ENCODE results near the gene PAX2.
A peak's percentile ranks its signal among the peaks of the same experiment; 100 is the strongest.
"Not testable (repeated sequence)": the region's sequence is repeated elsewhere in the genome, so short reads cannot be mapped to it uniquely, and the experiment has no call there.

Gene PAX2

GRCh38 chr10:100744987-100745881 lies at the start of gene PAX2:
PAX2 (plus strand) TSS chr10:100745582; CDS start chr10:100746261, 679 bp downstream.
- peaks cover 82% of the 10 kb centered on the region for H3K27me3 ChIP-seq (ENCODE audit: low read depth, low read length)
- no peak within 1 kb of the TSS for H3K27ac ChIP-seq (ENCODE audit: low read length)
- H3K36me3 ChIP-seq (ENCODE audit: control insufficient read depth in 1 of 2, insufficient read depth in 2 of 2, low read length in 2 of 2): no peaks in the 10 kb centered on the region
- H3K4me1 ChIP-seq (ENCODE audit: control insufficient read depth in 1 of 2, insufficient read depth in 2 of 2, low read length in 2 of 2): peaks cover 5 to 73% of the 10 kb centered on the region in 2 donors
- no peaks in the 10 kb centered on the region for H3K9me3 ChIP-seq (ENCODE audit: control insufficient read depth in 1 of 2, low read length in 2 of 2)
- peak within 1 kb of the TSS; percentile 16 to 49 for H3K4me3 ChIP-seq (ENCODE audit: low read depth in 1 of 2, low read length in 2 of 2)

GRCh38 chr10:100696477-100696901 lies 48.9 kb upstream of the PAX2 start:
- no peaks in the 10 kb centered on the region for H3K27me3 ChIP-seq (ENCODE audit: low read depth, low read length)
- no peak overlapping the region for H3K27ac ChIP-seq (ENCODE audit: low read length)

GRCh38 chr10:100697070-100697469 lies 48.3 kb upstream of the PAX2 start:
- Histone ChIP-seq H3K27ac (ENCODE audit: low read length) (no peak overlapping the region), H3K27me3 (ENCODE audit: low read depth, low read length) (no peaks in the 10 kb centered on the region), H3K9me3 (ENCODE audit: control insufficient read depth in 1 of 2, low read length in 2 of 2) (no peaks in the 10 kb centered on the region), H3K36me3 (ENCODE audit: control insufficient read depth in 1 of 2, insufficient read depth in 2 of 2, low read length in 2 of 2) (no peaks in the 10 kb centered on the region), H3K4me3 (ENCODE audit: low read depth in 1 of 2, low read length in 2 of 2) (no peak overlapping the region), H3K4me1 (ENCODE audit: control insufficient read depth in 1 of 2, insufficient read depth in 2 of 2, low read length in 2 of 2) (no peaks in the 10 kb centered on the region)

More at GRCh38 chr10:100696477-100696901, 48.9 kb upstream of the PAX2 start:
- H3K9me3 ChIP-seq (ENCODE audit: control insufficient read depth in 1 of 2, low read length in 2 of 2): no peaks in the 10 kb centered on the region
- no peaks in the 10 kb centered on the region for H3K36me3 ChIP-seq (ENCODE audit: control insufficient read depth in 1 of 2, insufficient read depth in 2 of 2, low read length in 2 of 2)
- no peaks in the 10 kb centered on the region for H3K4me1 ChIP-seq (ENCODE audit: control insufficient read depth in 1 of 2, insufficient read depth in 2 of 2, low read length in 2 of 2)
- no peak overlapping the region for H3K4me3 ChIP-seq (ENCODE audit: low read depth in 1 of 2, low read length in 2 of 2)

- no peak overlapping the region for H3K27ac ChIP-seq (ENCODE audit: low read length)
- H3K9me3 ChIP-seq (ENCODE audit: control insufficient read depth in 1 of 2, low read length in 2 of 2): no peaks in the 10 kb centered on the region
- no peak overlapping the region for H3K4me3 ChIP-seq (ENCODE audit: low read depth in 1 of 2, low read length in 2 of 2)
- no peaks in the 10 kb centered on the region for H3K27me3 ChIP-seq (ENCODE audit: low read depth, low read length)
- no peaks in the 10 kb centered on the region for H3K36me3 ChIP-seq (ENCODE audit: control insufficient read depth in 1 of 2, insufficient read depth in 2 of 2, low read length in 2 of 2)
- no peaks in the 10 kb centered on the region for H3K4me1 ChIP-seq (ENCODE audit: control insufficient read depth in 1 of 2, insufficient read depth in 2 of 2, low read length in 2 of 2)
Measured at GRCh38 chr10:100697631-100698030, 47.8 kb upstream of the PAX2 start.

GRCh38 chr10:100701704-100702103 lies 43.7 kb upstream of the PAX2 start:
- H3K4me1 ChIP-seq (ENCODE audit: control insufficient read depth in 1 of 2, insufficient read depth in 2 of 2, low read length in 2 of 2); H3K27ac ChIP-seq (ENCODE audit: low read length); H3K36me3 ChIP-seq (ENCODE audit: control insufficient read depth in 1 of 2, insufficient read depth in 2 of 2, low read length in 2 of 2); H3K9me3 ChIP-seq (ENCODE audit: control insufficient read depth in 1 of 2, low read length in 2 of 2); H3K27me3 ChIP-seq (ENCODE audit: low read depth, low read length); H3K4me3 ChIP-seq (ENCODE audit: low read depth in 1 of 2, low read length in 2 of 2): not testable (repeated sequence)

GRCh38 chr10:100705139-100705538 lies 40.2 kb upstream of the PAX2 start:
- Histone ChIP-seq H3K4me3 (ENCODE audit: low read depth in 1 of 2, low read length in 2 of 2) (no peak overlapping the region), H3K27me3 (ENCODE audit: low read depth, low read length) (peaks cover 16% of the 10 kb centered on the region), H3K4me1 (ENCODE audit: control insufficient read depth in 1 of 2, insufficient read depth in 2 of 2, low read length in 2 of 2) (peaks cover 0 to 4% of the 10 kb centered on the region in 2 donors), H3K9me3 (ENCODE audit: control insufficient read depth in 1 of 2, low read length in 2 of 2) (no peaks in the 10 kb centered on the region), H3K36me3 (ENCODE audit: control insufficient read depth in 1 of 2, insufficient read depth in 2 of 2, low read length in 2 of 2) (no peaks in the 10 kb centered on the region), H3K27ac (ENCODE audit: low read length) (no peak overlapping the region)

- no peak overlapping the region for H3K27ac ChIP-seq (ENCODE audit: low read length)
- no peaks in the 10 kb centered on the region for H3K9me3 ChIP-seq (ENCODE audit: control insufficient read depth in 1 of 2, low read length in 2 of 2)
- peaks cover 31% of the 10 kb centered on the region for H3K27me3 ChIP-seq (ENCODE audit: low read depth, low read length)
- H3K4me3 ChIP-seq (ENCODE audit: low read depth in 1 of 2, low read length in 2 of 2): no peak overlapping the region
- H3K4me1 ChIP-seq (ENCODE audit: control insufficient read depth in 1 of 2, insufficient read depth in 2 of 2, low read length in 2 of 2): peaks cover 0 to 8% of the 10 kb centered on the region in 2 donors
- no peaks in the 10 kb centered on the region for H3K36me3 ChIP-seq (ENCODE audit: control insufficient read depth in 1 of 2, insufficient read depth in 2 of 2, low read length in 2 of 2)
Measured at GRCh38 chr10:100707261-100707848, 38.0 kb upstream of the PAX2 start.

- H3K4me3 ChIP-seq (ENCODE audit: low read depth in 1 of 2, low read length in 2 of 2): peak overlapping the region in 1 of 2 donors; percentile 31
- no peak overlapping the region for H3K27ac ChIP-seq (ENCODE audit: low read length)
- H3K36me3 ChIP-seq (ENCODE audit: control insufficient read depth in 1 of 2, insufficient read depth in 2 of 2, low read length in 2 of 2): no peaks in the 10 kb centered on the region
- H3K9me3 ChIP-seq (ENCODE audit: control insufficient read depth in 1 of 2, low read length in 2 of 2): no peaks in the 10 kb centered on the region
- H3K4me1 ChIP-seq (ENCODE audit: control insufficient read depth in 1 of 2, insufficient read depth in 2 of 2, low read length in 2 of 2): peaks cover 0 to 8% of the 10 kb centered on the region in 2 donors
- peaks cover 43% of the 10 kb centered on the region for H3K27me3 ChIP-seq (ENCODE audit: low read depth, low read length)
Measured at GRCh38 chr10:100709146-100710082, 36.0 kb upstream of the PAX2 start.

- H3K9me3 ChIP-seq (ENCODE audit: control insufficient read depth in 1 of 2, low read length in 2 of 2): no peaks in the 10 kb centered on the region
- H3K27me3 ChIP-seq (ENCODE audit: low read depth, low read length): peaks cover 46% of the 10 kb centered on the region
- no peak overlapping the region for H3K27ac ChIP-seq (ENCODE audit: low read length)
- peaks cover 0 to 8% of the 10 kb centered on the region in 2 donors for H3K4me1 ChIP-seq (ENCODE audit: control insufficient read depth in 1 of 2, insufficient read depth in 2 of 2, low read length in 2 of 2)
- no peaks in the 10 kb centered on the region for H3K36me3 ChIP-seq (ENCODE audit: control insufficient read depth in 1 of 2, insufficient read depth in 2 of 2, low read length in 2 of 2)
- H3K4me3 ChIP-seq (ENCODE audit: low read depth in 1 of 2, low read length in 2 of 2): peak overlapping the region in 1 of 2 donors; percentile 31
Measured at GRCh38 chr10:100710151-100710871, 35.1 kb upstream of the PAX2 start.

- peaks cover 50% of the 10 kb centered on the region for H3K27me3 ChIP-seq (ENCODE audit: low read depth, low read length)
- H3K9me3 ChIP-seq (ENCODE audit: control insufficient read depth in 1 of 2, low read length in 2 of 2): no peaks in the 10 kb centered on the region
- H3K4me3 ChIP-seq (ENCODE audit: low read depth in 1 of 2, low read length in 2 of 2): no peak overlapping the region
- no peak overlapping the region for H3K27ac ChIP-seq (ENCODE audit: low read length)
- no peaks in the 10 kb centered on the region for H3K36me3 ChIP-seq (ENCODE audit: control insufficient read depth in 1 of 2, insufficient read depth in 2 of 2, low read length in 2 of 2)
- peaks cover 0 to 16% of the 10 kb centered on the region in 2 donors for H3K4me1 ChIP-seq (ENCODE audit: control insufficient read depth in 1 of 2, insufficient read depth in 2 of 2, low read length in 2 of 2)
Measured at GRCh38 chr10:100713049-100713858, 32.1 kb upstream of the PAX2 start.

All from muscle layer of duodenum (tissue), 2 donors.